Tibial nerve (tissue), 4 donors: ENCODE measurements around the gene ATP1A2. TPM values are rescaled to one million over a fixed set of nuclear protein-coding genes. Genes with fewer than 3 reads are reported as not detected.

ENCODE experiments used
- DNase-seq, 2 donors: peaks; one replicate each; pipeline ENCODE4 v3.0.0-alpha.2; 2019; ENCODE audit warnings: low spot score in 2 of 2
- H3K27ac ChIP-seq, 4 donors: fragments of 200-600 bp; sonication (generic) in 3 of 4; one replicate each; pipeline ENCODE4 v1.5.1; 2017 to 2019; ENCODE audit warnings: mild to moderate bottlenecking in 1 of 4
- H3K27me3 ChIP-seq, 2 donors: fragments of 200-600 bp; sonication (generic) in 1 of 2; one replicate each; pipeline versions ENCODE4 v1.5.1 to v1.6.0; 2017 to 2019
- H3K36me3 ChIP-seq, 3 donors: fragments of 200-600 bp; sonication (generic); one replicate each; pipeline ENCODE4 v1.5.1; 2018 to 2019
- H3K4me1 ChIP-seq, 4 donors: fragments of 200-600 bp; sonication (generic) in 3 of 4; one replicate each; pipeline ENCODE4 v1.5.1; 2017 to 2019
- H3K4me3 ChIP-seq, 4 donors: fragments of 200-600 bp; sonication (generic) in 3 of 4; one replicate each; pipeline ENCODE4 v1.5.1; 2017 to 2019; ENCODE audit warnings: mild to moderate bottlenecking in 1 of 4, moderate library complexity in 1 of 4
- H3K9me3 ChIP-seq, 4 donors: fragments of 200-600 bp; sonication (generic) in 3 of 4; one replicate each; pipeline ENCODE4 v1.5.1; 2017 to 2019
- CTCF ChIP-seq, 5 experiments: fragments of 200-600 bp in 3 of 5; fragments of 450-650 bp in 2 of 5; sonication (generic) in 3 of 5; IDR thresholded peaks; one replicate each; pipeline ENCODE4 v1.5.1; 2016 to 2019; ENCODE audit warnings: antibody characterized with exemption in 5 of 5, mild to moderate bottlenecking in 3 of 5, moderate library complexity in 2 of 5
- EP300 ChIP-seq, 2 donors: sonication (generic); formaldehyde crosslinking; IDR thresholded peaks; one replicate each; pipeline ENCODE4 v1.6.1; 2017; ENCODE audit warnings: antibody characterized with exemption in 2 of 2, mild to moderate bottlenecking in 1 of 2
- POLR2A ChIP-seq, 2 donors: fragments of 450-650 bp; IDR thresholded peaks; one replicate each; pipeline ENCODE4 v1.6.1; 2017; ENCODE audit warnings: antibody characterized with exemption in 2 of 2, mild to moderate bottlenecking in 2 of 2, moderate library complexity in 2 of 2
- WGBS, 2 donors: methylation state at CpG; one replicate each; pipeline ENCODE4 v1.1.5; 2018; 5-methylcytosine and 5-hydroxymethylcytosine counted together
- total RNA-seq, 4 donors: library from RNA; depleted of rRNA; stranded (reverse); fragments of >200 nt; gene quantifications; one replicate each; pipeline ENCODE4 v1.1.0, GENCODE V29; 2016

ATP1A2 gene
- total RNA-seq, 4 donors from 2014 or later: 173 to 211 (median 201) TPM

GRCh38 chr1:160134791-160135572, 19.4 kb downstream of the ATP1A2 start:
- Histone ChIP-seq H3K27me3 (no peaks in the 10 kb centered on the region), H3K27ac (peak overlapping the region in 2 of 4 donors; percentile 62 to 73), H3K36me3 (peaks cover 0 to 89% (median 0%) of the 10 kb centered on the region in 3 donors), H3K4me3 (no peak overlapping the region), H3K4me1 (peaks cover 0 to 28% (median 15%) of the 10 kb centered on the region in 4 donors), H3K9me3 (no peaks in the 10 kb centered on the region)
- TF ChIP-seq POLR2A (IDR thresholded peaks at IDR 0.05) (no peak), EP300 (IDR thresholded peaks at IDR 0.05) (no peak), CTCF (IDR thresholded peaks at IDR 0.05) (no peak)
- no peak for DNase-seq
- 80 to 83% methylated on average over 15 to 20 of the region's 20 CpGs for WGBS, 2 donors

GRCh38 chr1:160136121-160136925, 20.8 kb downstream of the ATP1A2 start:
- peaks cover 0 to 14% (median 5%) of the 10 kb centered on the region in 4 donors for H3K4me1 ChIP-seq
- no peaks in the 10 kb centered on the region for H3K9me3 ChIP-seq
- peak overlapping the region in 2 of 4 donors; percentile 51 to 60 for H3K27ac ChIP-seq
- no peak for TF ChIP-seq POLR2A (IDR thresholded peaks at IDR 0.05)
- no peak for TF ChIP-seq EP300 (IDR thresholded peaks at IDR 0.05)
- no peak for TF ChIP-seq CTCF (IDR thresholded peaks at IDR 0.05)
- DNase-seq: no peak
- WGBS, 2 donors: 83 to 84% methylated on average over 22 of the region's 22 CpGs
- no peak overlapping the region for H3K4me3 ChIP-seq
- H3K27me3 ChIP-seq: no peaks in the 10 kb centered on the region
- H3K36me3 ChIP-seq: peaks cover 0 to 87% (median 0%) of the 10 kb centered on the region in 3 donors

- WGBS, 2 donors: 70 to 92% methylated on average over 5 of the region's 5 CpGs
- no peak overlapping the region for H3K4me3 ChIP-seq
- peaks cover 0 to 87% (median 0%) of the 10 kb centered on the region in 3 donors for H3K36me3 ChIP-seq
- no peaks in the 10 kb centered on the region for H3K27me3 ChIP-seq
- DNase-seq: no peak
- no peak for TF ChIP-seq CTCF (IDR thresholded peaks at IDR 0.05)
- TF ChIP-seq EP300 (IDR thresholded peaks at IDR 0.05): no peak
- no peak for TF ChIP-seq POLR2A (IDR thresholded peaks at IDR 0.05)
- no peaks in the 10 kb centered on the region for H3K9me3 ChIP-seq
- peaks cover 0 to 9% (median 2%) of the 10 kb centered on the region in 4 donors for H3K4me1 ChIP-seq
- peak overlapping the region in 1 of 4 donors; percentile 51 for H3K27ac ChIP-seq
Observed at GRCh38 chr1:160136926-160137200, 21.3 kb downstream of the ATP1A2 start.

DNA sequence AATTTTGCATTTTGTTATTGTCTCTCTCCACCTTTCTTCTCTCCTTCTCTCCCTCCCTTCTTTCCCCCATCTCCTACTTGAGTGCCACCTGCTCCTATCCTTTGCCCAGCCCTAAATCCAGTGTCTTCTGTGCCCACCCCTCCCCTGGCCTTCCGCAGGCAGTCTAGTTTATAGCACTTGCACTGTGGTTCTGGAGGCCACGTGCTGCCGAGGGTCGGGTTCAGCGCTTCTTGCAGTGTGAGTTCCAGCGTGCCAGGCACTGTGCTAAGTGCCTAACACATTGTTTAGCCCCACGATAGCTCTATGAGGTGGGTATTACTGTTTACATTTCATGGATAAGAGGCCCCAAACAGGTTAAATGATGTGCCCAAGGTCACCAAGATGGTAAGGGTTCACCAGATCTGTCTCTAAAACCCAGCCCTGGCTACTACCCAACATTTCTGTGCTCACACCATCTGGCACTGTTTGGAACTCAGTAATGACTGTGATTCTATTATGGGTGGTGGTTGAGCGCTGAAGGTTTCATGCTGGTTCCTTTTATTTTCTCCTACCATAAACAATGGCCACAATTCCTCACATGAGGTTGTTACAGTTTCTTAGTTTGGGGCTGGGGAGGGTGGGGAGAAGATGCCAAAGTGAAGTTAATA, 21.8 kb downstream of the ATP1A2 start:
- no peak overlapping the region for H3K4me3 ChIP-seq
- peak overlapping the region in 1 of 4 donors; percentile 51 for H3K27ac ChIP-seq
- H3K4me1 ChIP-seq: peaks cover 0 to 4% (median 0%) of the 10 kb centered on the region in 4 donors
- no peak for DNase-seq
- no peaks in the 10 kb centered on the region for H3K27me3 ChIP-seq
- H3K9me3 ChIP-seq: no peaks in the 10 kb centered on the region
- TF ChIP-seq EP300 (IDR thresholded peaks at IDR 0.05): no peak
- no peak for TF ChIP-seq POLR2A (IDR thresholded peaks at IDR 0.05)
- TF ChIP-seq CTCF (IDR thresholded peaks at IDR 0.05): no peak
- WGBS, 2 donors: 79 to 89% methylated on average over 8 of the region's 8 CpGs
- H3K36me3 ChIP-seq: peaks cover 0 to 88% (median 0%) of the 10 kb centered on the region in 3 donors
